ENCODE measurements around the gene C16orf92.

C16orf92 gene

GRCh38 chr16:29990883-29991570, 32.0 kb upstream of the C16orf92 start:
- H3K9me3 ChIP-seq (ENCODE audit: low read length), result no peaks in the 10 kb centered on the region
- H3K9ac ChIP-seq (ENCODE audit: low read length), result no peak overlapping the region
- no peak overlapping the region for H3K27ac ChIP-seq (ENCODE audit: low read depth, low read length)
- no peak overlapping the region for H3K4me3 ChIP-seq (ENCODE audit: low read depth in 1 of 2, low read length in 2 of 2)
- peaks cover 11% of the 10 kb centered on the region for H3K4me1 ChIP-seq (ENCODE audit: insufficient read depth, low read length)
- peaks cover 55% of the 10 kb centered on the region for H3K36me3 ChIP-seq (ENCODE audit: insufficient read depth, low read length)
- H3K27me3 ChIP-seq (ENCODE audit: control insufficient read depth in 1 of 2, insufficient read depth in 2 of 2, low read length in 2 of 2), result no peaks in the 10 kb centered on the region

- Histone ChIP-seq H3K27me3 (ENCODE audit: control insufficient read depth in 1 of 2, insufficient read depth in 2 of 2, low read length in 2 of 2) (no peaks in the 10 kb centered on the region), H3K9me3 (ENCODE audit: low read length) (no peaks in the 10 kb centered on the region), H3K4me1 (ENCODE audit: insufficient read depth, low read length) (peaks cover 12% of the 10 kb centered on the region), H3K9ac (ENCODE audit: low read length) (no peak overlapping the region), H3K27ac (ENCODE audit: low read depth, low read length) (no peak overlapping the region), H3K4me3 (ENCODE audit: low read depth in 1 of 2, low read length in 2 of 2) (no peak overlapping the region), H3K36me3 (ENCODE audit: insufficient read depth, low read length) (peaks cover 50% of the 10 kb centered on the region)
Observed at GRCh38 chr16:29991571-29991904, 31.5 kb upstream of the C16orf92 start.

- H3K9me3 ChIP-seq (ENCODE audit: low read length), result no peaks in the 10 kb centered on the region
- H3K4me1 ChIP-seq (ENCODE audit: insufficient read depth, low read length), result peaks cover 19% of the 10 kb centered on the region
- no peaks in the 10 kb centered on the region for H3K27me3 ChIP-seq (ENCODE audit: control insufficient read depth in 1 of 2, insufficient read depth in 2 of 2, low read length in 2 of 2)
- H3K9ac ChIP-seq (ENCODE audit: low read length), result no peak overlapping the region
- no peak overlapping the region for H3K4me3 ChIP-seq (ENCODE audit: low read depth in 1 of 2, low read length in 2 of 2)
- H3K36me3 ChIP-seq (ENCODE audit: insufficient read depth, low read length), result peaks cover 46% of the 10 kb centered on the region
- H3K27ac ChIP-seq (ENCODE audit: low read depth, low read length), result no peak overlapping the region
Observed at GRCh38 chr16:29992344-29992967, 30.5 kb upstream of the C16orf92 start.

- Histone ChIP-seq H3K27ac (ENCODE audit: low read depth, low read length) (no peak overlapping the region), H3K9ac (ENCODE audit: low read length) (no peak overlapping the region), H3K4me1 (ENCODE audit: insufficient read depth, low read length) (peaks cover 19% of the 10 kb centered on the region)
Observed at GRCh38 chr16:29993191-29993902, 29.7 kb upstream of the C16orf92 start.

GRCh38 chr16:29993903-29994599, 28.9 kb upstream of the C16orf92 start:
- Histone ChIP-seq H3K27me3 (ENCODE audit: control insufficient read depth in 1 of 2, insufficient read depth in 2 of 2, low read length in 2 of 2) (no peaks in the 10 kb centered on the region), H3K9me3 (ENCODE audit: low read length) (no peaks in the 10 kb centered on the region), H3K4me3 (ENCODE audit: low read depth in 1 of 2, low read length in 2 of 2) (peak overlapping the region in 1 of 2 donors; percentile 94), H3K27ac (ENCODE audit: low read depth, low read length) (peak overlapping the region; percentile 21), H3K36me3 (ENCODE audit: insufficient read depth, low read length) (peaks cover 35% of the 10 kb centered on the region), H3K4me1 (ENCODE audit: insufficient read depth, low read length) (peaks cover 19% of the 10 kb centered on the region), H3K9ac (ENCODE audit: low read length) (no peak overlapping the region)

More at GRCh38 chr16:29993191-29993902, 29.7 kb upstream of the C16orf92 start:
- Histone ChIP-seq H3K36me3 (ENCODE audit: insufficient read depth, low read length) (peaks cover 40% of the 10 kb centered on the region), H3K27me3 (ENCODE audit: control insufficient read depth in 1 of 2, insufficient read depth in 2 of 2, low read length in 2 of 2) (no peaks in the 10 kb centered on the region), H3K4me3 (ENCODE audit: low read depth in 1 of 2, low read length in 2 of 2) (no peak overlapping the region), H3K9me3 (ENCODE audit: low read length) (no peaks in the 10 kb centered on the region)

GRCh38 chr16:29994600-29995323, 28.2 kb upstream of the C16orf92 start:
- Histone ChIP-seq H3K4me1 (ENCODE audit: insufficient read depth, low read length) (peaks cover 19% of the 10 kb centered on the region), H3K27me3 (ENCODE audit: control insufficient read depth in 1 of 2, insufficient read depth in 2 of 2, low read length in 2 of 2) (no peaks in the 10 kb centered on the region), H3K9me3 (ENCODE audit: low read length) (no peaks in the 10 kb centered on the region), H3K4me3 (ENCODE audit: low read depth in 1 of 2, low read length in 2 of 2) (peak overlapping the region; percentile 94 to 97), H3K9ac (ENCODE audit: low read length) (peak overlapping the region; percentile 86), H3K36me3 (ENCODE audit: insufficient read depth, low read length) (peaks cover 33% of the 10 kb centered on the region), H3K27ac (ENCODE audit: low read depth, low read length) (peak overlapping the region; percentile 94)

- Histone ChIP-seq H3K4me3 (ENCODE audit: low read depth in 1 of 2, low read length in 2 of 2) (peak within 1 kb of the TSS; percentile 94 to 97), H3K9me3 (ENCODE audit: low read length) (no peaks in the 10 kb centered on the region), H3K4me1 (ENCODE audit: insufficient read depth, low read length) (peaks cover 19% of the 10 kb centered on the region), H3K27ac (ENCODE audit: low read depth, low read length) (peak within 1 kb of the TSS; percentile 94), H3K27me3 (ENCODE audit: control insufficient read depth in 1 of 2, insufficient read depth in 2 of 2, low read length in 2 of 2) (no peaks in the 10 kb centered on the region), H3K36me3 (ENCODE audit: insufficient read depth, low read length) (peaks cover 32% of the 10 kb centered on the region), H3K9ac (ENCODE audit: low read length) (peak within 1 kb of the TSS; percentile 86)
Observed at GRCh38 chr16:29995324-29995910, 27.6 kb upstream of the C16orf92 start, which contains the start of gene HIRIP3. HIRIP3 (minus strand) TSS chr16:29995617; CDS start chr16:29995605, 12 bp downstream.

GRCh38 chr16:29995911-29996765, 26.9 kb upstream of the C16orf92 start, which contains the start of gene INO80E:
INO80E (plus strand) TSS chr16:29996241; CDS start chr16:29996311, 70 bp downstream.
- H3K9ac ChIP-seq (ENCODE audit: low read length), result peak within 1 kb of the TSS; percentile 86
- H3K4me1 ChIP-seq (ENCODE audit: insufficient read depth, low read length), result peaks cover 19% of the 10 kb centered on the region
- no peaks in the 10 kb centered on the region for H3K9me3 ChIP-seq (ENCODE audit: low read length)
- H3K36me3 ChIP-seq (ENCODE audit: insufficient read depth, low read length), result peaks cover 32% of the 10 kb centered on the region
- H3K4me3 ChIP-seq (ENCODE audit: low read depth in 1 of 2, low read length in 2 of 2), result peak within 1 kb of the TSS; percentile 94 to 97
- H3K27ac ChIP-seq (ENCODE audit: low read depth, low read length), result peak within 1 kb of the TSS; percentile 94
- no peaks in the 10 kb centered on the region for H3K27me3 ChIP-seq (ENCODE audit: control insufficient read depth in 1 of 2, insufficient read depth in 2 of 2, low read length in 2 of 2)

- peak overlapping the region; percentile 54 for H3K9ac ChIP-seq (ENCODE audit: low read length)
- H3K27ac ChIP-seq (ENCODE audit: low read depth, low read length), result no peak overlapping the region
- no peaks in the 10 kb centered on the region for H3K27me3 ChIP-seq (ENCODE audit: control insufficient read depth in 1 of 2, insufficient read depth in 2 of 2, low read length in 2 of 2)
- peaks cover 19% of the 10 kb centered on the region for H3K4me1 ChIP-seq (ENCODE audit: insufficient read depth, low read length)
- H3K36me3 ChIP-seq (ENCODE audit: insufficient read depth, low read length), result peaks cover 26% of the 10 kb centered on the region
- no peaks in the 10 kb centered on the region for H3K9me3 ChIP-seq (ENCODE audit: low read length)
- H3K4me3 ChIP-seq (ENCODE audit: low read depth in 1 of 2, low read length in 2 of 2), result peak overlapping the region; percentile 94 to 97
Observed at GRCh38 chr16:29996766-29997250, 26.2 kb upstream of the C16orf92 start.

GRCh38 chr16:29999605-30000004, 23.4 kb upstream of the C16orf92 start:
- Histone ChIP-seq H3K4me3 (ENCODE audit: low read depth in 1 of 2, low read length in 2 of 2) (no peak overlapping the region), H3K4me1 (ENCODE audit: insufficient read depth, low read length) (peaks cover 12% of the 10 kb centered on the region), H3K36me3 (ENCODE audit: insufficient read depth, low read length) (peaks cover 12% of the 10 kb centered on the region), H3K27ac (ENCODE audit: low read depth, low read length) (no peak overlapping the region), H3K9ac (ENCODE audit: low read length) (no peak overlapping the region), H3K9me3 (ENCODE audit: low read length) (no peaks in the 10 kb centered on the region), H3K27me3 (ENCODE audit: control insufficient read depth in 1 of 2, insufficient read depth in 2 of 2, low read length in 2 of 2) (no peaks in the 10 kb centered on the region)

All from muscle layer of colon (tissue), 2 donors.